GM19238 (cell line): ENCODE results near the gene TMEM80.

ENCODE experiments used
- DNase-seq: peaks from one replicate; pipeline ENCODE4 v3.0.0; 2011; ENCODE audit warnings: low spot score; ENCODE audit not compliant: insufficient read length

TMEM80 gene

GRCh38 chr11:699116-699508 lies 3.5 kb downstream of the TMEM80 start:
- DNase-seq: no peak

GRCh38 chr11:699753-700152 lies 4.1 kb downstream of the TMEM80 start:
- DNase-seq: no peak

- DNase-seq: no peak
Observed at GRCh38 chr11:701741-702461, 6.3 kb downstream of the TMEM80 start.

- DNase-seq: no peak
Observed at GRCh38 chr11:702462-703461, 7.1 kb downstream of the TMEM80 start.

GRCh38 chr11:703506-703905 lies 7.9 kb downstream of the TMEM80 start:
- DNase-seq: no peak

GRCh38 chr11:704228-704674 lies 8.6 kb downstream of the TMEM80 start:
- no peak for DNase-seq

- no peak for DNase-seq
Observed at GRCh38 chr11:704781-705645, 9.4 kb downstream of the TMEM80 start.

GRCh38 chr11:705646-706438 lies 10.2 kb downstream of the TMEM80 start, which contains the start of gene EPS8L2:
Gene EPS8L2 (plus strand): TSS chr11:706231. CDS start chr11:709408, 3,177 bp downstream.
- DNase-seq: no peak

GRCh38 chr11:706439-706956 lies 10.9 kb downstream of the TMEM80 start:
- DNase-seq: no peak

- DNase-seq: no peak
Observed at GRCh38 chr11:706957-707816, 11.6 kb downstream of the TMEM80 start.

- no peak for DNase-seq
Observed at GRCh38 chr11:707817-708420, 12.3 kb downstream of the TMEM80 start.

GRCh38 chr11:708511-708910 lies 12.9 kb downstream of the TMEM80 start:
- DNase-seq: no peak

GRCh38 chr11:709109-709997 lies 13.7 kb downstream of the TMEM80 start:
- no peak for DNase-seq

- no peak for DNase-seq
Observed at GRCh38 chr11:714436-714835, 18.8 kb downstream of the TMEM80 start.

- no peak for DNase-seq
Observed at GRCh38 chr11:719214-720016, 23.8 kb downstream of the TMEM80 start.

GRCh38 chr11:720017-720641 lies 24.5 kb downstream of the TMEM80 start:
- no peak for DNase-seq
